Measurements from ENCODE around the gene NAGK. TPM values are rescaled to one million over a fixed set of nuclear protein-coding genes. Genes with fewer than 3 reads are reported as not detected.
A peak's percentile ranks its signal among the peaks of the same experiment; 100 is the strongest.
"Not testable (repeated sequence)": the region's sequence is repeated elsewhere in the genome, so short reads cannot be mapped to it uniquely, and the experiment has no call there.

Gene NAGK
- total RNA-seq = 90.5 to 98.4 TPM (median 96.2 TPM) in 3 replicates

GRCh38 chr2:71068218-71069035 lies at the start of gene NAGK:
TSS of gene NAGK (plus strand) at chr2:71068648. CDS start at chr2:71068684, 36 bp downstream.
- peaks cover 48% of the 10 kb centered on the region for H3K4me1 Mint-ChIP-seq
- TF ChIP-seq CTCF (IDR thresholded peaks at IDR 0.05; ENCODE audit: unreplicated experiment) = no peak
- peak; percentile 89 to 97 for DNase-seq (ENCODE audit: low spot score in 2 of 2, unreplicated experiment in 2 of 2)
- H3K27me3 Mint-ChIP-seq (ENCODE audit: low read depth) = no peaks in the 10 kb centered on the region
- no peaks in the 10 kb centered on the region for H3K9me3 Mint-ChIP-seq
- H3K36me3 Mint-ChIP-seq = peaks cover 2% of the 10 kb centered on the region
- peak within 1 kb of the TSS; percentile 97 for H3K4me3 Mint-ChIP-seq
- peak within 1 kb of the TSS; percentile 99 for H3K27ac Mint-ChIP-seq

DNA sequence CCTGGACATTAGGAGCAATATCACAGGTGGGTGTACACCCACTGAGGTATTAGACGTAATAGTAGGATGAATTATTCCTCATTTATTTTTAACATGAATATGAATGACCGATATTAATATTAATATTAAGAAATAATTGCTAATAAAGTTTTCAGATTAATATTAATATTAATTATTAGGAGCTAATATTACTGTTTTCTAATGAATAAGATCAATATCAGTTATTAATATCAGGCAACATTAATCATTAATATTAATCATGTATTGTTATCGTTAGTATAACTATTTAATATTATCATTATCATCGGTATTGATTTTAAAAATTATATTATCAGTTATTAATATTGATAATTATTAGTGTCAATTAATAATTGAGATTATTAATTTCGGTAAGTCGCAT lies 48.5 kb upstream of the NAGK start:
- not testable (repeated sequence) for H3K36me3 Mint-ChIP-seq; H3K27ac Mint-ChIP-seq; H3K27me3 Mint-ChIP-seq (ENCODE audit: low read depth); H3K4me3 Mint-ChIP-seq; DNase-seq (ENCODE audit: low spot score in 2 of 2, unreplicated experiment in 2 of 2)
- Mint-ChIP-seq H3K9me3 (peaks cover 22% of the 10 kb centered on the region), H3K4me1 (peaks cover 15% of the 10 kb centered on the region)

DNA sequence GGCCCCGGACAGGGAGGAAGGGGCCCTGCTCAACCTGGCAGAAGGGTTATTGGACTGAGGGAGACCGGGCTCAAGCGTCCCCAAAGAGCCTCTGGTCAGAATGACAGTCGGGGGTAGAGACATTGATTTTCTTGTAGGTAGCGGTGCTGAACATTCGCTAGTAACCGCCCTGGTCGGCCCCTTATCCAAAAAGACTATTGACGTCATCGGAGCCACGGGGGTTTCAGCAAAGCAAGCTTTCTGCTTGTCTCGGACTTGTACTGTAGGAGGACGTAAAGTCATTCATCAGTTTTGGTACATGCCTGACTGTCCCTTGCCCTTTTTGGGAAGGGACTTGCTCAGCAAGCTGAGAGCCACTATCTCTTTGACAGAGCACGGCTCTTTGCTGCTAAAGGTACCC lies 47.1 kb upstream of the NAGK start:
- not testable (repeated sequence) for H3K36me3 Mint-ChIP-seq; H3K27me3 Mint-ChIP-seq (ENCODE audit: low read depth); DNase-seq (ENCODE audit: low spot score in 2 of 2, unreplicated experiment in 2 of 2); H3K4me3 Mint-ChIP-seq; H3K27ac Mint-ChIP-seq
- peaks cover 15% of the 10 kb centered on the region for H3K4me1 Mint-ChIP-seq
- peaks cover 22% of the 10 kb centered on the region for H3K9me3 Mint-ChIP-seq

GRCh38 chr2:71023553-71024243 lies 44.8 kb upstream of the NAGK start:
- H3K27me3 Mint-ChIP-seq (ENCODE audit: low read depth); DNase-seq (ENCODE audit: low spot score in 2 of 2, unreplicated experiment in 2 of 2); H3K36me3 Mint-ChIP-seq; H3K4me3 Mint-ChIP-seq; H3K9me3 Mint-ChIP-seq: not testable (repeated sequence)
- H3K4me1 Mint-ChIP-seq = peaks cover 15% of the 10 kb centered on the region
- H3K27ac Mint-ChIP-seq = peak overlapping the region; percentile 68

GRCh38 chr2:71036296-71036695 lies 32.2 kb upstream of the NAGK start:
- H3K27me3 Mint-ChIP-seq (ENCODE audit: low read depth) = peaks cover 70% of the 10 kb centered on the region
- not testable (repeated sequence) for H3K9me3 Mint-ChIP-seq; H3K36me3 Mint-ChIP-seq; H3K27ac Mint-ChIP-seq; H3K4me1 Mint-ChIP-seq; H3K4me3 Mint-ChIP-seq; DNase-seq (ENCODE audit: low spot score in 2 of 2, unreplicated experiment in 2 of 2)

DNA sequence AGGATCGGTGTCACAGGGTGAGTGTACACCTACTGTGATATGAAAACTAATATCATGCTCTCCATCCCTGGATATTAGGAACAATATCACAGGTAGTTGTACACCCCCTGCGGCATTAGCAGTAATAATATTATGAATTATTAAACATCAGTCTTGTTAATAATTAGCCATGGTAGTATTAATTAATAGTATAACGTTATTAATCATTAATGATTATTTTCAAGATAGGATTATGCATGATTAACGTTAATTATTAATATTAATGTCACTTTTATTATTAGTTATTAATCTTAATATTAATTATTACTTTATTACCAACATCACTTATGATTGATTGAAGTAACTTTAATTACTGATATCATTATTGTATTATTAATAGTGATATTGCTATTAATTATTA lies 26.2 kb upstream of the NAGK start:
- Mint-ChIP-seq H3K4me3 (no peak overlapping the region), H3K9me3 (no peaks in the 10 kb centered on the region), H3K36me3 (no peaks in the 10 kb centered on the region), H3K27ac (no peak overlapping the region), H3K4me1 (no peaks in the 10 kb centered on the region), H3K27me3 (ENCODE audit: low read depth) (peaks cover 50% of the 10 kb centered on the region)
- TF ChIP-seq CTCF (IDR thresholded peaks at IDR 0.05; ENCODE audit: unreplicated experiment) = no peak
- no peak for DNase-seq (ENCODE audit: low spot score in 2 of 2, unreplicated experiment in 2 of 2)

DNA sequence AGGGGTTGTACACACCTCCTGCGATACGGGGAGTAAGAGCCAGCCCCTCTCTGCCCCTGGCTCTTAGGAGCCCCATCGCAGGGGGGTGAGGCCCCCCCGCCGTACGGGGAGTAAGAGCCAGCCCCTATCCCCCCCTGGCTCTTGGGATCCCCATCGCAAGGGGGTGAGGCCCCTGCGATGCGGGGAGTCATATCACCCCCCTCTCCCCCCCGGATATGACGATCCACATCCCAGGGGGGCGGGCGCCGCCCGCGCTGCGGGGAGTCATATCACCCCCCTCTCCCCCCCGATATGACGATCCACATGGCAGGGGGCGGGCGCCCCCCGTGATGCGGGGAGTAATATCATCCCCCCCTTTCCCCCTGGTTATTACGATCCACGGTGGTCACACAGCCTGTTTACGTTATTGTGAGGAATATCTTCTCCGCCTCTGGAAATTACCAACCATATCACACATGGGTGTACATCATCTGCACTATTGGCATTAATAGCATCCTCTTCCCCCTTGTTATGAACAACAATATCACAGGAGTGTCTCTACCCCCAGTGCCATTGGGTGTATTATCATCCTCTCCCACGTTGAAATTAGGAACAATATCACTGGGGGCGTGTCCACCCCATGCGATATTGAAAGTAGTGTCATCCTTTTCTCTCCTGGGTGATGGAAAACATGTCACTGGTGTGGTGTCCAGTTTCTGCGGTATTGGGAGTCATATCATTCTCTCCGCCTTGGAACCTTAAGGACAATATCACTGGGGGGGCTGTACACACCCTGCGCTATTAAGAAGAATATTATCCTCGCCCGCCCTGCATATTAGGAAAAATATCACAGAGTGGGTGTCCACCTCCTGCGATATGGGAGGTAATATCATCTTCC lies 24.7 kb upstream of the NAGK start:
- Mint-ChIP-seq H3K27me3 (ENCODE audit: low read depth) (peaks cover 37% of the 10 kb centered on the region), H3K4me3 (no peak overlapping the region), H3K9me3 (no peaks in the 10 kb centered on the region), H3K36me3 (no peaks in the 10 kb centered on the region), H3K27ac (no peak overlapping the region), H3K4me1 (peaks cover 7% of the 10 kb centered on the region)
- no peak for DNase-seq (ENCODE audit: low spot score in 2 of 2, unreplicated experiment in 2 of 2)
- no peak for TF ChIP-seq CTCF (IDR thresholded peaks at IDR 0.05; ENCODE audit: unreplicated experiment)
